Measurements from ENCODE around the gene SEC16A.

SEC16A gene

DNA sequence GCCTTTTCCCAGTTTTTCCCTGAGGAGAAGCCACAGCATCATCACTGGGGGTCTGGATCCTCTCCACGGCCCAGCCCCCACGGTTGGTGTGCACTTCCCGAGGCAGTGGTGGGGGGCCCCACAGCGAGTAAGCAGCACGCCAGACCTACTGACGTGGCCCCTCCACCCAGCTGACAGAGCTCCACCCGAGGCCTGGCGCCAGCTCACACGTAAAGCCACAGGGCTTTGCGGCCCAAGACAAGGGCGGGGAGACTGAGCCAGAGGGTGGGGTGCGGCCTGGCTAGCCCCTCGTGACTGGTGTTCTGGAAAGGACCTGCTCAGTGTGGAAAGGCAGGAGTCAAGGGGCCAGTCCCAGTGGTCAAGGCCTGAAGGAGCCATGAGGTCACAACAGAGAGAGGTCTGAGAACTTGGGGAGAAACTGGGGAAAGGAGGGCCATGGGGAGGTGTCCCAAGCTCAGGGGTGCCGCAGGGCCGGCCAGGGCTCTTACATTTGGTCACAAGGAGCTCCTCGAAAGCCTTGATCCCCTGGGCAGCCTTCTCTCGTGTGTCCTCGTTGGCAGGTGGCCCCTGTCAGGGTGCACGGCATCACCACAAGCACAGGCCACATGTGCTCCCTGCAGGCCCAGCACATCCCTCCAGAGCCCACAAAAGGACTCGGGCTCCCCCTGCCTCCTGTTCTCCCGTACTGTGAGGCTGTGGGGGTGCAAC, 88.4 kb downstream of the SEC16A start:
- DNase-seq = no peak

DNA sequence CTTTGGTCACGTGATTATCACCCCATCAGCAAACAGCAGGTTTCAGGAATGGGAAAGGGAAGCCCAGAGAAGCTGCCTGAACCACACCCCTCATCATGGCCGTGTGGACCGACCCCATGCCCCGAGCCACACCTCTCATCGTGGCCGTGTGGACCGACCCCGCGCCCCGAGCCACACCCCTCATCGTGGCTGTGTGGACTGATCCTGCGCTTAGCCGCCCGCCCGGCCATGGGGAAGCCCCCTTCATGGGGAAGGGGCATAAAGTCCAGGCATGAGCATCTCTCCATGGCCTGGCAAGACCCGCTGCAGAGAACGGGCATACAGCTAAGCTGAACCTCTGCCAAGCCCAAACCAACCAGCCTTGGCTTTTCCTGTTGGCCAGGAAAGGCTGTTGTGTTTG, 89.3 kb downstream of the SEC16A start:
- DNase-seq = no peak

DNA sequence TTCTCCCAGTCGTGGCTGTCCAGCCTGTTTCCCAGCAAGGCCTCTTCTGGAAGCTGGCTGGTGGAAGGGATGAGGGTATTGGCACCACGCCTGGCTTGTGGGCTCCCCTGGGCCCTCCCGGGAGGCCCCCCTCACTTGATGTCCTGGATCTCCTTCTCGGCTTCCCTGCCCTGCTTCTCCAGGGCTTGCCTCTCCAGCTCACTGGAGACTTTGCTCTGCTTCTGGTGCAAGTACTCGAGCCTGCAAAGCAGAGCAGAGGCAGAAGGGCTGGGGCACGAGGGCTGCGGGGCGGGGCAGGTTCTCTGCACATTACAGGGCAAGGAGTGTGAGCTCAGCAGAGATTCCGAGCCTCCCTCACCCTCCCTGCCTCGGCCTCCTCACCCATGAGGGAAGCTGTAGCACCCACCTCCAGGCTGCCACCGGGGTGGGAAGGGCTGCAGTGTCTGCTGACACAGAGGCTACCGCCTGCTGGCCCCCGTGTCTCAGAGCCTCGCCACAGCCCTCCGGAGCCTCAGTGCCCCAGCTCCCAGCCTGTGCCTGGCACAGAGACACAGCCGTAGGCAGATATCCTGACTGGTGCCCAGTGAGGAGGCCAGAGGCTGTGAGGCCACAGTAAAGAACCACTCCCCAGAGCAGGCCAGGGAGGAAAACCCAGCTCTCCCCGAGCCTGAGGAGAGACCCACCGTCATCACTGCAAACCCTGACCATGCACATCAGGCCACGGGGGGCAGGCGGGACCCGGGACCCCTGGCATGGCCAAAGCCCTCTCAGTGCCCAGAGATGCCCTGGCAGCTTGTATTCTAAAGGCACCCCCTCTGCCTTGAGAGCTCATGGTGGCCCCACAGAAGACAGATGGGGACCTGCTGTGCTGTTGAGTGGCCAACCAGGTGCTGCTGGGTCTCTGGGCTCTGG, 90.0 kb downstream of the SEC16A start:
- no peak for DNase-seq

DNA sequence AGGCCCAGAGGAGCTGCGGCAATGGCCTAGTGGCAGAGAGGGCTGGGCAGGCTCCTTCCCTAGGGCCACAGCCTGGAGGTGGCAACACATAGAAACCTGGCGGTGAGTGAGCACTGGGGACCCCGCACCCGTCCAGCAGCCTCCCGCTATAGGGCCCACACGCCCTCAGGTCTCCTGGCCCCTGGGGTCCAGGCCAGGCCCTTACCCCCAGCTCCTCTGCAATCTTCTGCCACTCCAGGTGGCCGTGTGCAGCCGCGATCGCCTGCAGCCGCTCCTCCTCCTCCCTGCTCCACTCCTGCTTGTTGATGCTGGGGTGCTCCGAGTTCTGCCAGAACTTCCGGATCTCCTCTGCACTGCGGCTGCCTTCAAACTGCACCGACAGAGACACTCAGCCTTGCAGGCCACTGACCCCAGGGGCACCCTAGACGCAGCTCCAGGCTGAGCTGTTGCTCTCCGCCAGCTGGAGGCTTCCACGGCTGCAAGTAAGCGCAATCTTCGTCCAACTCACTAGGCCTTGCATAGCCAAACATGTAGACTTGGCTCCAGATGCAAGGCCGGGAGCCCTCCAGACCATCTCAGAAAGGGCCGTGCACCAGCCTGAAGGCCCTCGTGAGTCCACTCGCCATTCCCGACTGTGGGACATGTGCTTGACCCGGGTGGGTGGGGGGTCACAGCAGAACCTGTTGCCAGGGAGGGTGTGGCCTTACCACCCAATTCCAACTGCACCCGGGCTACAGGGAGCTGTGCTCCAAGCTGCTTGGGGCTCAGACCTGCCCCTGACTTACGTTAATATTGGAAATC, 90.9 kb downstream of the SEC16A start:
- DNase-seq = no peak
